Fibroblast of lung (primary cell): Measurements from ENCODE around the gene HSPB6. TPM values are rescaled to one million over a fixed set of nuclear protein-coding genes. Genes with fewer than 3 reads are reported as not detected.

Source experiments
- DNase-seq, 2 donors: peaks; one replicate each; pipeline versions ENCODE4 v3.0.0 to v3.0.0-alpha.2; 2010; ENCODE audit warnings: low read depth in 2 of 2
- H2AFZ ChIP-seq: 2 replicates; pipeline ENCODE4 v1.5.1; 2012; ENCODE audit warnings: low read length, control low read depth, inconsistent platforms
- H3K27ac ChIP-seq: 2 replicates; pipeline ENCODE4 v1.5.1; 2011; ENCODE audit warnings: low read length, control low read depth; ENCODE audit not compliant: insufficient read depth
- H3K27me3 ChIP-seq: 2 replicates; pipeline ENCODE4 v1.5.1; 2011; ENCODE audit warnings: mild to moderate bottlenecking, low read length; ENCODE audit not compliant: control insufficient read depth, insufficient read depth
- H3K36me3 ChIP-seq: 2 replicates; pipeline ENCODE4 v1.5.1; 2011; ENCODE audit warnings: low read length; ENCODE audit not compliant: control insufficient read depth, insufficient read depth
- H3K4me1 ChIP-seq: 2 replicates; pipeline ENCODE4 v1.5.1; 2011; ENCODE audit warnings: low read length; ENCODE audit not compliant: control insufficient read depth, insufficient read depth; ENCODE audit errors: extremely low read depth
- H3K4me2 ChIP-seq: 2 replicates; pipeline ENCODE4 v1.5.1; 2011; ENCODE audit warnings: low read length, control low read depth; ENCODE audit not compliant: insufficient read depth; ENCODE audit errors: extremely low read depth
- H3K4me3 ChIP-seq, 4 experiments: fragments of 200-600 bp in 1 of 4; sonication (generic) in 1 of 4; replicated peaks in 1 of 4; 2 replicates each; pipeline ENCODE4 v1.5.1; 2011 to 2016; ENCODE audit warnings: low read length in 4 of 4, low read depth in 3 of 4, mild to moderate bottlenecking in 3 of 4, control low read depth in 2 of 4, inconsistent platforms in 1 of 4, mixed read lengths in 1 of 4; ENCODE audit not compliant: insufficient read depth in 1 of 4; ENCODE audit errors: control extremely low read depth in 1 of 4
- H3K79me2 ChIP-seq: 2 replicates; pipeline ENCODE4 v1.5.1; 2012; ENCODE audit warnings: mild to moderate bottlenecking, low read length, inconsistent platforms; ENCODE audit not compliant: control insufficient read depth, insufficient read depth
- H3K9ac ChIP-seq: 2 replicates; pipeline ENCODE4 v1.5.1; 2011; ENCODE audit warnings: mild to moderate bottlenecking, low read length, control low read depth; ENCODE audit not compliant: insufficient read depth
- H3K9me3 ChIP-seq: 2 replicates; pipeline ENCODE4 v1.5.1; 2012; ENCODE audit warnings: low read depth, low read length; ENCODE audit not compliant: control insufficient read depth, insufficient read depth
- H4K20me1 ChIP-seq: 2 replicates; pipeline ENCODE4 v1.5.1; 2011; ENCODE audit warnings: low read length; ENCODE audit not compliant: control insufficient read depth, insufficient read depth; ENCODE audit errors: extremely low read depth
- EZH2 ChIP-seq: IDR thresholded peaks from 2 replicates; pipeline ENCODE4 v1.5.1; 2012; ENCODE audit warnings: low read length, control low read depth, mild to moderate bottlenecking; ENCODE audit errors: missing control alignments
- polyA plus RNA-seq, 2 donors: library from polyadenylated mRNA; depleted of rRNA in 1 of 2; stranded (reverse) in 1 of 2; unstranded in 1 of 2; fragments of >200 nt; gene quantifications; 2 replicates each; pipeline ENCODE4 v1.2.1, GENCODE V29; 2011 to 2012; ENCODE audit warnings: missing spikeins in 1 of 2
- total RNA-seq: library from RNA; depleted of rRNA; stranded (reverse); fragments of >200 nt; gene quantifications from 2 replicates; pipeline ENCODE4 v1.2.1, GENCODE V29; 2014
- TF ChIP-seq, protein P1 (sequence below), 2 donors: IDR thresholded peaks in 1 of 2; conservative IDR thresholded peaks in 1 of 2; 1 replicate in 1 of 2; 2 replicates in 1 of 2; pipeline ENCODE4 v1.5.1; 2011 to 2012; ENCODE audit warnings: low read length in 2 of 2, control low read depth in 1 of 2, inconsistent platforms in 1 of 2, low read depth in 1 of 2, mild to moderate bottlenecking in 1 of 2

Gene HSPB6
- total and polyA plus RNA-seq, 2 donors (not counting 1 experiment from before 2014, with no cell fraction given) = 53.1 to 54.3 TPM

- Histone ChIP-seq H3K79me2 (no peaks in the 10 kb centered on the region), H2AFZ (no peak overlapping the region), H3K4me1 (peaks cover 6% of the 10 kb centered on the region), H3K9ac (no peak overlapping the region), H3K4me2 (no peak overlapping the region), H3K27ac (no peak overlapping the region), H4K20me1 (no peaks in the 10 kb centered on the region), H3K4me3 (no peak overlapping the region), H3K27me3 (no peaks in the 10 kb centered on the region), H3K9me3 (no peaks in the 10 kb centered on the region), H3K36me3 (peaks cover 32% of the 10 kb centered on the region)
- DNase-seq = no peak
- TF ChIP-seq EZH2 = no peak
- TF ChIP-seq, protein P1, sequence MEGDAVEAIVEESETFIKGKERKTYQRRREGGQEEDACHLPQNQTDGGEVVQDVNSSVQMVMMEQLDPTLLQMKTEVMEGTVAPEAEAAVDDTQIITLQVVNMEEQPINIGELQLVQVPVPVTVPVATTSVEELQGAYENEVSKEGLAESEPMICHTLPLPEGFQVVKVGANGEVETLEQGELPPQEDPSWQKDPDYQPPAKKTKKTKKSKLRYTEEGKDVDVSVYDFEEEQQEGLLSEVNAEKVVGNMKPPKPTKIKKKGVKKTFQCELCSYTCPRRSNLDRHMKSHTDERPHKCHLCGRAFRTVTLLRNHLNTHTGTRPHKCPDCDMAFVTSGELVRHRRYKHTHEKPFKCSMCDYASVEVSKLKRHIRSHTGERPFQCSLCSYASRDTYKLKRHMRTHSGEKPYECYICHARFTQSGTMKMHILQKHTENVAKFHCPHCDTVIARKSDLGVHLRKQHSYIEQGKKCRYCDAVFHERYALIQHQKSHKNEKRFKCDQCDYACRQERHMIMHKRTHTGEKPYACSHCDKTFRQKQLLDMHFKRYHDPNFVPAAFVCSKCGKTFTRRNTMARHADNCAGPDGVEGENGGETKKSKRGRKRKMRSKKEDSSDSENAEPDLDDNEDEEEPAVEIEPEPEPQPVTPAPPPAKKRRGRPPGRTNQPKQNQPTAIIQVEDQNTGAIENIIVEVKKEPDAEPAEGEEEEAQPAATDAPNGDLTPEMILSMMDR (conservative IDR thresholded peaks at IDR 0.05 in 1 of 2, IDR thresholded peaks at IDR 0.05 in 1 of 2; ENCODE audit: low read depth in 1 of 2, low read length in 2 of 2) = peak in 1 of 2 donors; percentile 9
These were observed 19.6 kb downstream of the HSPB6 start for GRCh38 chr19:35736913-35737886.

- Histone ChIP-seq H3K79me2 (no peaks in the 10 kb centered on the region), H3K4me3 (no peak overlapping the region), H2AFZ (no peak overlapping the region), H3K9me3 (no peaks in the 10 kb centered on the region), H3K4me2 (no peak overlapping the region), H4K20me1 (no peaks in the 10 kb centered on the region), H3K9ac (no peak overlapping the region), H3K27me3 (no peaks in the 10 kb centered on the region), H3K4me1 (peaks cover 1% of the 10 kb centered on the region), H3K27ac (no peak overlapping the region), H3K36me3 (peaks cover 48% of the 10 kb centered on the region)
- TF ChIP-seq EZH2 = no peak
- TF ChIP-seq, protein P1 (conservative IDR thresholded peaks at IDR 0.05 in 1 of 2, IDR thresholded peaks at IDR 0.05 in 1 of 2; ENCODE audit: low read depth in 1 of 2, low read length in 2 of 2) = no peak
- no peak for DNase-seq
These were observed 21.9 kb downstream of the HSPB6 start for GRCh38 chr19:35734889-35735288.

DNA sequence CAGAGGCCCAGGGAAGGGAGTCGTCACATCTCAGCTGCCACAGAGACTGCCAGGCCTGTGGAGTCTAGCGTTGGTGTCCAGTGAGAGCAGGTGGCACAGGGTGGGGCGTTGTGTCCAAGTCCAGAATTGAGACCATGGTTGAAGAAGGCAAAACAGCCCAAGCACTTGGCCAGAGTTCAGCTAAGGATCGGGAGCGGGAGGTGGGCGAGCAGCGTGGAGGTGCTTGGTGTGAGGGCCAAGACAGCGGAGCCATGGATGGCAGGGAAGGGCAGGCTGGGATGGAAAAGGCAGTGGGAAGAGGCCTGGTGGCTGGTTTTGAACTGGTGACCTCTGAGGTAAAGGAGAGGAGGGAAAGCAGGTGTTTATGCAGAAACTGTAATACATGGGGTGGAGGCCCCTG lies 22.6 kb downstream of the HSPB6 start:
- Histone ChIP-seq H4K20me1 (no peaks in the 10 kb centered on the region), H3K9me3 (no peaks in the 10 kb centered on the region), H3K27me3 (no peaks in the 10 kb centered on the region), H3K36me3 (peaks cover 53% of the 10 kb centered on the region), H3K79me2 (no peaks in the 10 kb centered on the region), H3K9ac (no peak overlapping the region), H2AFZ (no peak overlapping the region), H3K4me3 (no peak overlapping the region), H3K4me1 (no peaks in the 10 kb centered on the region), H3K27ac (no peak overlapping the region), H3K4me2 (no peak overlapping the region)
- no peak for TF ChIP-seq EZH2
- TF ChIP-seq, protein P1 (conservative IDR thresholded peaks at IDR 0.05 in 1 of 2, IDR thresholded peaks at IDR 0.05 in 1 of 2; ENCODE audit: low read depth in 1 of 2, low read length in 2 of 2) = no peak
- no peak for DNase-seq
